RWPE1 (cell line): ENCODE measurements around the gene LDLRAD4.

Source experiments
- CTCF ChIA-PET: fragments of 350-600 bp; sonication (Branson Sonifier 250); formaldehyde crosslinking; extraction: SDS; loops from one replicate; lab custom pipeline; 2021; lab: Yijun Ruan, JAX
- POLR2A ChIA-PET: fragments of 400-600 bp; formaldehyde crosslinking; extraction: SDS; loops from one replicate; lab custom pipeline; 2020; ENCODE audit warnings: antibody characterized with exemption; ENCODE audit not compliant: low non-redundant PET; lab: Yijun Ruan, JAX
- DNase-seq: peaks from one replicate; pipeline ENCODE4 v3.0.0; 2012; ENCODE audit warnings: low spot score
- H3K27ac ChIP-seq: fragments of 450-650 bp; 2 replicates; pipeline ENCODE4 v1.5.1; 2017
- CTCF ChIP-seq: fragments of 450-650 bp; conservative IDR thresholded peaks from 2 replicates; pipeline ENCODE4 v1.5.1; 2017; ENCODE audit warnings: low read depth, mild to moderate bottlenecking

LDLRAD4 gene

GRCh38 chr18:13280070-13280795, 61.7 kb downstream of the LDLRAD4 start:
- CTCF ChIA-PET, result no interaction called here
- TF ChIP-seq CTCF, result no peak

GRCh38 chr18:13281406-13281805, 62.8 kb downstream of the LDLRAD4 start:
- TF ChIP-seq CTCF, result no peak
- no peak for DNase-seq
- ChIA-PET CTCF (no interaction called here), POLR2A (no interaction called here)
- H3K27ac ChIP-seq, result no peak overlapping the region

More at GRCh38 chr18:13280070-13280795, 61.7 kb downstream of the LDLRAD4 start:
- no peak overlapping the region for H3K27ac ChIP-seq
- POLR2A ChIA-PET, result no interaction called here
- DNase-seq, result no peak

- H3K27ac ChIP-seq, result no peak overlapping the region
- ChIA-PET POLR2A (no interaction called here), CTCF (no interaction called here)
- no peak for DNase-seq
- no peak for TF ChIP-seq CTCF
Measured at GRCh38 chr18:13283746-13284145, 65.2 kb downstream of the LDLRAD4 start.

- no peak for TF ChIP-seq CTCF
- no peak overlapping the region for H3K27ac ChIP-seq
- ChIA-PET POLR2A (no interaction called here), CTCF (no interaction called here)
- DNase-seq, result no peak
Measured at GRCh38 chr18:13284330-13285027, 65.9 kb downstream of the LDLRAD4 start.

- no peak for TF ChIP-seq CTCF
- POLR2A ChIA-PET, result no interaction called here
- CTCF ChIA-PET, result no interaction called here
- no peak for DNase-seq
- H3K27ac ChIP-seq, result no peak overlapping the region
Measured at GRCh38 chr18:13285874-13286273, 67.3 kb downstream of the LDLRAD4 start.

- H3K27ac ChIP-seq, result no peak overlapping the region
- TF ChIP-seq CTCF, result no peak
- CTCF ChIA-PET, result interaction anchor here (0.6 kb wide), 1 partner anchor 26 kb away, joined by 4 read pairs; no protein-coding TSS in a partner anchor
- no peak for DNase-seq
- POLR2A ChIA-PET, result no interaction called here
Measured at GRCh38 chr18:13286456-13287125, 68.0 kb downstream of the LDLRAD4 start.
